DOHH2 (cell line): ENCODE results near the gene EXOC3L2.

Experiments used
- H3F3A ChIP-seq: fragments of 200-600 bp; sonication (generic), shearing (Covaris generic); 2 replicates; pipeline ENCODE4 v1.6.0; 2016; ENCODE audit warnings: antibody characterized with exemption, mild to moderate bottlenecking; ENCODE audit not compliant: control insufficient read depth, insufficient read depth
- H3K27ac ChIP-seq: fragments of 200-600 bp; sonication (generic); 2 replicates; pipeline ENCODE4 v1.5.1; 2014; ENCODE audit warnings: low read depth, mild to moderate bottlenecking, low read length, moderate library complexity
- H3K27me3 ChIP-seq: fragments of 200-600 bp; sonication (generic); 2 replicates; pipeline ENCODE4 v1.6.1; 2014; ENCODE audit warnings: mild to moderate bottlenecking, low read length, mixed read lengths; ENCODE audit not compliant: control insufficient read depth
- H3K36me3 ChIP-seq: fragments of 200-600 bp; sonication (generic); 2 replicates; pipeline ENCODE4 v1.6.1; 2014; ENCODE audit warnings: mild to moderate bottlenecking, low read length, moderate library complexity, mixed read lengths; ENCODE audit not compliant: control insufficient read depth
- H3K4me1 ChIP-seq: fragments of 200-600 bp; sonication (generic); 2 replicates; pipeline ENCODE4 v1.6.1; 2014; ENCODE audit warnings: mild to moderate bottlenecking, low read length, mixed read lengths; ENCODE audit not compliant: control insufficient read depth
- H3K4me2 ChIP-seq: fragments of 200-600 bp; sonication (generic); 2 replicates; pipeline ENCODE4 v1.6.0; 2014; ENCODE audit warnings: mild to moderate bottlenecking, low read length, moderate library complexity
- H3K4me3 ChIP-seq: fragments of 200-600 bp; sonication (generic); 2 replicates; pipeline ENCODE4 v1.5.1; 2014; ENCODE audit warnings: mild to moderate bottlenecking, low read length, mixed read lengths
- H3K79me2 ChIP-seq: fragments of 200-600 bp; sonication (generic); 2 replicates; pipeline ENCODE4 v1.6.1; 2014; ENCODE audit warnings: mild to moderate bottlenecking, low read length, mixed read lengths; ENCODE audit not compliant: control insufficient read depth
- H3K9me2 ChIP-seq: fragments of 200-600 bp; sonication (generic); replicated peaks from 2 replicates; pipeline ENCODE4 v1.6.1; 2014; ENCODE audit warnings: mild to moderate bottlenecking, low read length, mixed read lengths; ENCODE audit not compliant: control insufficient read depth
- H3K9me3 ChIP-seq: fragments of 200-600 bp; sonication (generic); 2 replicates; pipeline ENCODE4 v1.6.1; 2014; ENCODE audit warnings: antibody characterized with exemption, low read length, mixed read lengths; ENCODE audit not compliant: control insufficient read depth, insufficient read depth
- H4K20me1 ChIP-seq: fragments of 200-600 bp; sonication (generic); 2 replicates; pipeline ENCODE4 v1.6.0; 2014; ENCODE audit warnings: low read depth, mild to moderate bottlenecking, antibody characterized with exemption, low read length, moderate library complexity; ENCODE audit not compliant: control insufficient read depth, insufficient read depth
- CTCF ChIP-seq: fragments of 200-600 bp; sonication (generic); IDR thresholded peaks from one replicate; pipeline ENCODE4 v1.5.1; 2014; ENCODE audit warnings: antibody characterized with exemption, mild to moderate bottlenecking, low read depth, low read length; ENCODE audit not compliant: poor library complexity, severe bottlenecking
- EZH2phosphoT487 ChIP-seq: fragments of 200-600 bp; sonication (generic); IDR thresholded peaks from 2 replicates; pipeline ENCODE4 v1.6.1; 2017; ENCODE audit warnings: borderline replicate concordance, mild to moderate bottlenecking, antibody characterized with exemption, low read length, moderate library complexity, mixed read lengths

EXOC3L2 gene

GRCh38 chr19:45216667-45217066 is 28.5 kb downstream of the EXOC3L2 start:
- no peaks in the 10 kb centered on the region for H4K20me1 ChIP-seq
- no peaks in the 10 kb centered on the region for H3K36me3 ChIP-seq
- H3K4me3 ChIP-seq, result no peak overlapping the region
- H3K9me3 ChIP-seq, result no peaks in the 10 kb centered on the region
- TF ChIP-seq CTCF (no peak), EZH2phosphoT487 (no peak)
- no peak overlapping the region for H3K4me2 ChIP-seq
- no peaks in the 10 kb centered on the region for H3K4me1 ChIP-seq
- 0 out of 2 replicates have a peak, but pooled peaks cover 2% of the 10 kb centered on the region for H3F3A ChIP-seq
- peaks cover 24% of the 10 kb centered on the region for H3K27me3 ChIP-seq
- no peaks in the 10 kb centered on the region for H3K79me2 ChIP-seq
- H3K9me2 ChIP-seq, result no peaks in the 10 kb centered on the region
- H3K27ac ChIP-seq, result no peak overlapping the region

- H3K36me3 ChIP-seq, result no peaks in the 10 kb centered on the region
- TF ChIP-seq EZH2phosphoT487 (no peak), CTCF (no peak)
- no peaks in the 10 kb centered on the region for H3K79me2 ChIP-seq
- H3K27ac ChIP-seq, result no peak overlapping the region
- 0 out of 2 replicates have a peak, but pooled peaks cover 2% of the 10 kb centered on the region for H3F3A ChIP-seq
- H3K4me2 ChIP-seq, result no peak overlapping the region
- peaks cover 20% of the 10 kb centered on the region for H3K27me3 ChIP-seq
- H3K4me3 ChIP-seq, result no peak overlapping the region
- H3K9me3 ChIP-seq, result no peaks in the 10 kb centered on the region
- H3K9me2 ChIP-seq, result no peaks in the 10 kb centered on the region
- H3K4me1 ChIP-seq, result no peaks in the 10 kb centered on the region
- H4K20me1 ChIP-seq, result no peaks in the 10 kb centered on the region
Observed at GRCh38 chr19:45215391-45216191, 29.6 kb downstream of the EXOC3L2 start.

GRCh38 chr19:45213031-45213430 is 32.2 kb downstream of the EXOC3L2 start:
- Histone ChIP-seq H3K36me3 (no peaks in the 10 kb centered on the region), H3K4me2 (no peak overlapping the region), H3K27ac (no peak overlapping the region), H3K9me2 (no peaks in the 10 kb centered on the region), H3K79me2 (no peaks in the 10 kb centered on the region), H4K20me1 (no peaks in the 10 kb centered on the region), H3K9me3 (no peaks in the 10 kb centered on the region), H3F3A (no peaks in the 10 kb centered on the region), H3K4me1 (no peaks in the 10 kb centered on the region), H3K27me3 (peaks cover 16% of the 10 kb centered on the region), H3K4me3 (no peak overlapping the region)
- no peak for TF ChIP-seq CTCF
- no peak for TF ChIP-seq EZH2phosphoT487
